ENCODE measurements around the gene ADPRH. TPM values are rescaled to one million over a fixed set of nuclear protein-coding genes. Genes with fewer than 3 reads are reported as not detected.

ADPRH gene
- polyA plus RNA-seq, 2 of the 4 experiments (the other 2 are of a cell fraction) = 3.7 to 3.8 TPM

GRCh38 chr3:119619094-119619493 is 39.8 kb downstream of the ADPRH start:
- Histone ChIP-seq H3K27ac (no peak overlapping the region), H3K9me3 (no peaks in the 10 kb centered on the region), H3K4me2 (no peak overlapping the region), H3K4me1 (no peaks in the 10 kb centered on the region), H3K4me3 (no peak overlapping the region)
- POLR2A ChIA-PET = no interaction called here
- CTCF ChIA-PET = no interaction called here
- ATAC-seq (peak in 1 of 2 experiments; percentile 19; a peak in 1 of 6 replicates), DNase-seq (ENCODE audit: low read depth in 1 of 2, low spot score in 1 of 2) (no peak), FAIRE-seq (no peak)
- no peak for TF ChIP-seq FOSB (CRISPR knock-in tag; IDR thresholded peaks at IDR 0.05)
- TF ChIP-seq KDM1A (IDR thresholded peaks at IDR 0.05; ENCODE audit: low read depth) = no peak
- WGBS (ENCODE audit: missing lambda C conversion rate) = 16% methylated on average over 7 of the region's 7 CpGs

- Histone ChIP-seq H3K4me2 (no peak overlapping the region), H3K27ac (no peak overlapping the region), H3K4me3 (no peak overlapping the region), H3K9me3 (no peaks in the 10 kb centered on the region), H3K4me1 (no peaks in the 10 kb centered on the region)
- TF ChIP-seq, protein P1, sequence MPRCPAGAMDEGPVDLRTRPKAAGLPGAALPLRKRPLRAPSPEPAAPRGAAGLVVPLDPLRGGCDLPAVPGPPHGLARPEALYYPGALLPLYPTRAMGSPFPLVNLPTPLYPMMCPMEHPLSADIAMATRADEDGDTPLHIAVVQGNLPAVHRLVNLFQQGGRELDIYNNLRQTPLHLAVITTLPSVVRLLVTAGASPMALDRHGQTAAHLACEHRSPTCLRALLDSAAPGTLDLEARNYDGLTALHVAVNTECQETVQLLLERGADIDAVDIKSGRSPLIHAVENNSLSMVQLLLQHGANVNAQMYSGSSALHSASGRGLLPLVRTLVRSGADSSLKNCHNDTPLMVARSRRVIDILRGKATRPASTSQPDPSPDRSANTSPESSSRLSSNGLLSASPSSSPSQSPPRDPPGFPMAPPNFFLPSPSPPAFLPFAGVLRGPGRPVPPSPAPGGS (IDR thresholded peaks at IDR 0.05) = no peak
- no peak for TF ChIP-seq HOXA7 (CRISPR knock-in tag; IDR thresholded peaks at IDR 0.05)
- TF ChIP-seq RNF2 (IDR thresholded peaks at IDR 0.05; ENCODE audit: borderline replicate concordance, low read depth) = no peak
- TF ChIP-seq CEBPB (IDR thresholded peaks at IDR 0.05) = no peak
- TF ChIP-seq ZNF302 (CRISPR knock-in tag; IDR thresholded peaks at IDR 0.05) = no peak
- TF ChIP-seq CHD4 (IDR thresholded peaks at IDR 0.05; ENCODE audit: borderline replicate concordance) = no peak
- TF ChIP-seq SREBF2 (IDR thresholded peaks at IDR 0.05) = no peak
- TF ChIP-seq CBX2 (IDR thresholded peaks at IDR 0.05; ENCODE audit: borderline replicate concordance, low read depth) = no peak
- FAIRE-seq (no peak), DNase-seq (ENCODE audit: low read depth in 1 of 2, low spot score in 1 of 2) (no peak), ATAC-seq (no peak)
- 86% methylated on average over 5 of the region's 5 CpGs for WGBS (ENCODE audit: missing lambda C conversion rate)
- ChIA-PET POLR2A (no interaction called here), CTCF (no interaction called here)
Observed at GRCh38 chr3:119620899-119621298, 41.6 kb downstream of the ADPRH start.

DNA sequence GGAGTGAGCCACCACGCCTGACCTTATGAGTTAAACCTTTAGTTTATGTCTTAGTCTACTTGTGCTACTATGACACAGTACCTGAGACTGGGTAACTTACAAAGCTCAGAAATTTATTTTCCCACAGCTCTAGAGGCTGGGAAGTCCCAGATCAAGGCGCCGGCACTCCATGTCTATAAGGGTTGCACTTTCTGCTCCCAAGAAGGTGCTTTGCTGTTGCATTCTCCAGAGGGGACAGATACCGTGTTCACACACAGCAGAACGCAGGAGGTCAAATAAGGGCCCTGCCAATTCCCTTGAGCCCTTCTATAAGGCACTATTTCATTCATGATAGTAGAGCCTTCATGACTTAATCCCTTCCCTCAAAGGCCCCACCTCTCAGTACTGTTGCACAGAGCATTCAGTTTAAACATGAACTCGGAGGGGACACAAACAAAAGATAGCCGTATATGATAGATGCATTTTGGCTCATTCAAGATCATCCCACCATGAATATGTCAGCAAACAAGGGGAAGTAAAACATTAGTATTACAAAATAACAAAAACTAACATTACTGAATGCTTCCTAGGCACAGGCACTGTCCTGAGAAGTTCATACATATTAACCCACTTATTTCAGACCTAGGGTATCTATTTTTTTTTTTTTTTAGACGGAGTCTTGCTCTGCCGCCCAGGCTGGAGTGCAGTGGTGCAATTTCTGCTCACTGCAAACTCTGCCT is 44.9 kb downstream of the ADPRH start:
- H3K4me3 ChIP-seq = no peak overlapping the region
- ATAC-seq (no peak), FAIRE-seq (no peak), DNase-seq (ENCODE audit: low read depth in 1 of 2, low spot score in 1 of 2) (no peak)
- TF ChIP-seq RAD21 (conservative IDR thresholded peaks at IDR 0.05 in 1 of 2, IDR thresholded peaks at IDR 0.05 in 1 of 2) = no peak
- TF ChIP-seq POLR2AphosphoS2 (conservative IDR thresholded peaks at IDR 0.05; ENCODE audit: low read length) = no peak
- no peak for TF ChIP-seq MAX (IDR thresholded peaks at IDR 0.05)
- TF ChIP-seq ZC3H11A (IDR thresholded peaks at IDR 0.05) = no peak
- ChIA-PET CTCF (no interaction called here), POLR2A (no interaction called here)
- H3K4me2 ChIP-seq = no peak overlapping the region
- 80% methylated on average over 9 of the region's 9 CpGs for WGBS (ENCODE audit: missing lambda C conversion rate)
- H3K27ac ChIP-seq = no peak overlapping the region
- no peaks in the 10 kb centered on the region for H3K9me3 ChIP-seq
- H3K4me1 ChIP-seq = no peaks in the 10 kb centered on the region

- Histone ChIP-seq H3K9me3 (no peaks in the 10 kb centered on the region), H3K4me3 (no peak overlapping the region), H3K4me2 (no peak overlapping the region), H3K4me1 (peaks cover under 1% of the 10 kb centered on the region; the same call in 1 of the 3 replicates), H3K27ac (no peak overlapping the region)
- DNase-seq (ENCODE audit: low read depth in 1 of 2, low spot score in 1 of 2) (no peak), ATAC-seq (peak in 1 of 2 experiments; percentile 33; a peak in 2 of 6 replicates), FAIRE-seq (no peak)
- ChIA-PET POLR2A (no interaction called here), CTCF (no interaction called here)
- TF ChIP-seq RAD21 (conservative IDR thresholded peaks at IDR 0.05 in 1 of 2, IDR thresholded peaks at IDR 0.05 in 1 of 2) = no peak
- no peak for TF ChIP-seq POLR2A (IDR thresholded peaks at IDR 0.05; ENCODE audit: low read length)
- TF ChIP-seq ESRRA (IDR thresholded peaks at IDR 0.05; ENCODE audit: borderline replicate concordance, low read length) = no peak
- no peak for TF ChIP-seq RARB (CRISPR knock-in tag; IDR thresholded peaks at IDR 0.05)
- TF ChIP-seq, protein P2, sequence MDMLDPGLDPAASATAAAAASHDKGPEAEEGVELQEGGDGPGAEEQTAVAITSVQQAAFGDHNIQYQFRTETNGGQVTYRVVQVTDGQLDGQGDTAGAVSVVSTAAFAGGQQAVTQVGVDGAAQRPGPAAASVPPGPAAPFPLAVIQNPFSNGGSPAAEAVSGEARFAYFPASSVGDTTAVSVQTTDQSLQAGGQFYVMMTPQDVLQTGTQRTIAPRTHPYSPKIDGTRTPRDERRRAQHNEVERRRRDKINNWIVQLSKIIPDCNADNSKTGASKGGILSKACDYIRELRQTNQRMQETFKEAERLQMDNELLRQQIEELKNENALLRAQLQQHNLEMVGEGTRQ (IDR thresholded peaks at IDR 0.05) = no peak
- no peak for TF ChIP-seq SMC3 (IDR thresholded peaks at IDR 0.05)
- TF ChIP-seq CHD2 (IDR thresholded peaks at IDR 0.05; ENCODE audit: low read length, partially characterized antibody) = no peak
- TF ChIP-seq E2F6 (IDR thresholded peaks at IDR 0.05; ENCODE audit: borderline replicate concordance, low read depth) = no peak
- TF ChIP-seq CEBPB (IDR thresholded peaks at IDR 0.05) = no peak
- WGBS (ENCODE audit: missing lambda C conversion rate) = 58% methylated on average over 7 of the region's 8 CpGs
Observed at GRCh38 chr3:119625451-119626153, 46.3 kb downstream of the ADPRH start.

Measured in A549 (cell line).